GM19463 (cell line): ENCODE results near the gene SLCO2A1.

ENCODE experiments used
- ATAC-seq: cut with Tn5 transposase; IDR thresholded peaks from one replicate; pipeline ENCODE4 v1.9.1; 2021; ENCODE audit warnings: mild to moderate bottlenecking, moderate library complexity; ENCODE audit not compliant: unreplicated experiment

SLCO2A1 gene

GRCh38 chr3:133915685-133916658 is 113.8 kb downstream of the SLCO2A1 start:
- ATAC-seq, result no peak

- no peak for ATAC-seq
These were observed 114.7 kb downstream of the SLCO2A1 start for GRCh38 chr3:133914839-133915600.

DNA sequence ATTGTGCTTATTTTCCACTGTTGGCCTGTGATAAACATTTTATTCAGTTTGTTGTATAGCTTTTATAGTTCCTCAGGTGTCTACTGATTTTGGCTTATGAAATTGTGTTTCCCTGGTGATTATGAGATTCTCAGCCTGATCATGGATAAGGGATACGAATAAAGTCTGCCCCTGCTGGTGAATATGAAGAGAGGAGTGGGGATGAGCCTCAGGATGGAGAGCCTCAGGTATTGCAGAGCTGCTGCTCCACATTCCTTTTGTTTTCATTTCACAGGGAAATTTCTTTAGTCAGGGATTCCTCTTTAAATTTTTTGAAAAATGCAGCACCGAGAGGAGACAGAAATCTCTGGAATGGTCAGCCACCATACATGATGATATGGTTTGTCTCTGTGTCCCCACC is 119.3 kb downstream of the SLCO2A1 start:
- ATAC-seq, result no peak

- ATAC-seq, result no peak
These were observed 124.3 kb downstream of the SLCO2A1 start for GRCh38 chr3:133905376-133905775.

- no peak for ATAC-seq
These were observed 127.9 kb downstream of the SLCO2A1 start for GRCh38 chr3:133901847-133902246.

GRCh38 chr3:133901083-133901482 is 128.6 kb downstream of the SLCO2A1 start:
- no peak for ATAC-seq

DNA sequence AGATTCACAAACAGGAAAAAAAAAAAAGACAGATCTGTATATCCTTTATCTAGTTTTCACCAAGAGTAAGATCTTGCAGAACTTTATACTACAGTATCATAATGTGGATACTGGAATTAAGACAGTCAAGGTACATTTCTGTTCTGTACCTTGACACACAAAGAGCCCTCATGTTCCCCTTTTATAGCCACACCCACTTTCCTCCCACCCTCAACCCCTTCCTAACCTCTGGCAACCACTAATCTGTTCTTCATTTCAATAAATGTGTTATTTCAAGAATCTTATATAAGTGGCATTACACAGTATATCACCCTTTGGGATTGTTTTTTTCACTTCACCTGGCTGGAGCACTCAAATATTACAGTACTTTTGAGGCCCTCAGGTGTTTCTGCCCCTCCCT is 130.4 kb downstream of the SLCO2A1 start:
- ATAC-seq, result no peak

GRCh38 chr3:133897547-133897946 is 132.2 kb downstream of the SLCO2A1 start:
- no peak for ATAC-seq

- ATAC-seq, result no peak
These were observed 133.5 kb downstream of the SLCO2A1 start for GRCh38 chr3:133896002-133896761.

GRCh38 chr3:133895208-133896001 is 134.3 kb downstream of the SLCO2A1 start, which contains the start of gene RAB6B:
RAB6B (minus strand) TSS chr3:133895882; CDS start chr3:133895466, 416 bp downstream.
- no peak for ATAC-seq

DNA sequence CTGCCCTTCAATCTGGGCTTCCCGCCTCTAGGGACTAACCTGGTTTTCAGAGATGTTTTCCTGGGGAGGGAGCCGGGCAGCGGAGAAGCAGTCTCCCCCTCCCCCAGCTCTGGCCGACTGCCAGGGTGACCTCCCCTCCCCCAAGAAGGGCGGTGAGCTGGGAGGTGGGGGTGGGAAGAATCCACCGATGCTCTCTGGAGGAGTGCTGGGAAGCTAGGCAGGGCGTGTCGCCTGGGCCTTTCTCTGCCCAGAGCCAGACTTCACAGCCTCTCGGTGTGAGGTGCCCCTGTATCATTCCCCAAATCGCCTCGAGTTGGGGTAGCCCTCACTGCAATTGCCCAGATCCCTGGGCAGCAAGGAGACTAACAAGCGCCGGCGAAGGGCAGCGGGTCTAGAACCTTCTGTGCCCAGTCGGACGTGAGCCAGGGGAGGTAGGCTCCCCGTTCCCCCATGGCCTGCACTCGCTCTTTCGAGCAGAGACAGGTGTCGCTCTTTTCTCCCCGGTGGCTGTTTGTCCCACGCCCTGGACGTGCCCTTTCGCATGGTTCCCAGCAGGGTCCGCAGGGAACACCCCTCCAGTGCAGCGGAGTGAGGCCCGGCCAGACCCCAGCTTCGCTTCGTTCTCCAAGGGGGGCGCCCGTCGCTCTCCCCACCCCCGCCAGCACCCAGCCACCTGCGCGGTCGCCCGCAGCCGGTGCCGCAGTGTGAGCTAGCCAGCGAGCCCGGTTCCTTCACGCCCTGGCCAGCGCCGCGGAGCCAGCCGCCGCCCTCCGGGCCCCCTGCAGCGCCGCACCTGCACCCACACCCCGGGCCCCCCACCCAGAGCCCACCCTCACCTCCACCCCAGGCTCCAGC is 135.1 kb downstream of the SLCO2A1 start:
- no peak for ATAC-seq

GRCh38 chr3:133893683-133894352 is 135.9 kb downstream of the SLCO2A1 start:
- no peak for ATAC-seq

- no peak for ATAC-seq
These were observed 137.0 kb downstream of the SLCO2A1 start for GRCh38 chr3:133892541-133893231.

DNA sequence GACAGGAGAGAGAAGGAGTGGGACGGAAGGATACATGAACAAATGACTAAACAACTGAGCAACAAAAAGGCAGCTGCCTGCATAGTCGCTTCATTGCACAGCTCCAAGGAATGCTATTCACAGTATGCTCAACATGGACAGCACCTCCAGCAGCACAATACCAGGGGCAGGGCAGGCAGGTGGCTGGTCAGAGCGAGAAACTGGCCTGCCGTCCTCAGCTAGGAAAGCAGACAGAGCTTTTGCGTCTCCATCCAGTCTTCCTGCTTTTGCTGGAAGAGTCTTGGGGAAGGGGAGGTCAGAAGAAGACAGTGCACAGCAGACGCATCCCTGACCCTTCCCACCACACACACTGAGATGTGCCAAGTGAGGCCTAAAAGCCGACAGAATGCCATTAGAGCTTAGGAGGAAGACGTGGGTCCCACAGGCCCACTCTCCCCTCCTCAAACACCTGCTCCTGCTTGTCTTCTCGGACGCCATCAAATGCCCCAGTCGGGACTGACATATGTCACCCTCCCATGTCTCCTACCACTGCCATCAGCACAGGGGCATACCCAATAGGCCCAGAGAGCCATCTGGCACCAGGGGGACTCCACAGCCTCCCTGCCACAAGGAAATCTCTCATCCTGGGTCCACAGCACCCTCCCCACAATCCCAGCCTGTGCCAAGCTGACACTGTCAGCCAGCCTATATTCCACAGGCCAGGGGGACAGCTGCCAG is 137.9 kb downstream of the SLCO2A1 start:
- no peak for ATAC-seq

- ATAC-seq, result no peak
These were observed 138.6 kb downstream of the SLCO2A1 start for GRCh38 chr3:133890972-133891644.

GRCh38 chr3:133890037-133890436 is 139.7 kb downstream of the SLCO2A1 start:
- ATAC-seq, result no peak
